ENCODE results near the gene AMZ1.

Gene AMZ1

GRCh38 chr7:2754086-2754485 lies 66.1 kb downstream of the AMZ1 start:
- DNase-seq (ENCODE audit: low read depth) = no peak

DNA sequence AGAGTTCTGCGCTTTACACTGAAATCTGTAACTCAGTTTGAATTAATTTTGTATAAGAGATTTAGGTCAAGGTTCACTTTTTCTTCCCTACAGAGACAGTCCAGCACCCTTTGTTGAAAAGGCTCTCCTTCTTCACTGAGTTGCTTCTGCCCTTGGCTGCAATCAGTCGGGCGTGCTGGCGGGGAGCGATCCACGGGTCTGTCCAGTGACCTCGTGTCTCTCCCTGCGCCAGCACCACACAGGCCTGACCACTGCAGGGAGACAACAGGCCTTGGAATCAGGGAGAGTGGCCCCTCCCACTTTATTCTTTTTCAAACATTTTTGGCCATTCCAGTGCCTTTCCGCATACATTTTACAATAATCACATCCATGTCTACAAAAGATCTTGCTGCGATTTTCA lies 66.9 kb downstream of the AMZ1 start:
- no peak for DNase-seq (ENCODE audit: low read depth)

GRCh38 chr7:2755531-2755930 lies 67.5 kb downstream of the AMZ1 start:
- DNase-seq (ENCODE audit: low read depth) = no peak

GRCh38 chr7:2757361-2757903 lies 69.4 kb downstream of the AMZ1 start:
- DNase-seq (ENCODE audit: low read depth) = no peak

GRCh38 chr7:2757904-2758672 lies 70.1 kb downstream of the AMZ1 start:
- DNase-seq (ENCODE audit: low read depth) = peak; percentile 97

DNA sequence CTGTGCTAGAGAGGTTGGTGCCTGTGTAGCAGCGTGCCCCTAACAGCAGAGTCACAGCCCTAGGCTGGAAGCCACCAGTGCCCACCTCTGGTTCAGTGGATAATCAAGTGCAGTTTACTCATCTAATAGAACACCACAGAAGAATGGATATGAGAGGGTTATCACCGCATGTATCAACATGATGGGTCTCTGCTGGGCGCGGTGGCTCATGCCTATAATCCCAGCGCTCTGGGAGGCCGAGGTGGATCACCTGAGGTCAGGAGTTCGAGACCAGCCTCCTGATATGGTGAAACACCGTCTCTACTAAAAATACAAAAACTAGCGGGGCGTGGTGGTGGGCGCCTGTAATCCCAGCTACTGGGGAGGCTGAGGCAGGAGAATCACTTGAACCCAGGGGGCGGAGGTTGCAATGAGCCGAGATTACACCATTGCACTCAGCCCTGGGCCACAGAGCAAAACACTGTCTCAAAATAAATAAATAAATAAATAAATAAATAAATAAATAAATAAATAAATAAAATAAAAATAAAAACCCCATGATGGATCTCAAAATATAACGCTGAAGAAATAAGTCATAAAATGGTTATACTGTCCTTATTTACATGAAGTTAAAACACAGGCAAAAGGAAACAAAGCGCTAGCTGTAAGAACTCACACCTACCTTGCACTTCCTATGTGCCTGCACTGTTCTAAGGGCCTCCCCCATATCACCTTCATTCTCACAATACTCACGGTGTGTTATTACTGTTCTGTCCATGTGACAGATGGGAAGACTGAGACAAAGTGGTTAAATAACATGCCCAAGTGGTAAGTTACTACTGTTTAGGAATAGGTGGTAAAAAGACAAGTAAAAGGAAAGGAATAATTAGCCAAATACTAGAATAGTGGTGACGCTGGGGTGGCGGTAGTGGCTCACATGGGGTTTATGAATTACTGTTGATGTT lies 70.9 kb downstream of the AMZ1 start:
- no peak for DNase-seq (ENCODE audit: low read depth)

DNA sequence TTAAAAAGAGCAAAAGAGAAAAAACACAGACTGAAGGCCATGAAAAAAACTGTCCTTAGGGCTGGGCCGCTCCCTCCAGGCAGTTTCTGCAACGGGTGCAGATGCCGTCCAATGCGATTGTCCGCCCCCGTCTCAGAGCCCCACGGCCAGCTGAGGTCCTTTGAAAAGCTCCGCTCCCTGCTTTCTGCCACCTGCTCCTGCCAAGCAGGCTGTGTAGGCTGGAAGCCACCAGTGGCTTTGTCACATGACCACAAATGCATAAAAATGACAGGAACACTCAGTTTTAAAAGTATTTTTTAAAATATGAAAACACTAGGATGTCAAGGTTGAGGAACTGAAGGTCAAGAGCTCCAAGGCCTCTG lies 71.7 kb downstream of the AMZ1 start:
- no peak for DNase-seq (ENCODE audit: low read depth)

DNA sequence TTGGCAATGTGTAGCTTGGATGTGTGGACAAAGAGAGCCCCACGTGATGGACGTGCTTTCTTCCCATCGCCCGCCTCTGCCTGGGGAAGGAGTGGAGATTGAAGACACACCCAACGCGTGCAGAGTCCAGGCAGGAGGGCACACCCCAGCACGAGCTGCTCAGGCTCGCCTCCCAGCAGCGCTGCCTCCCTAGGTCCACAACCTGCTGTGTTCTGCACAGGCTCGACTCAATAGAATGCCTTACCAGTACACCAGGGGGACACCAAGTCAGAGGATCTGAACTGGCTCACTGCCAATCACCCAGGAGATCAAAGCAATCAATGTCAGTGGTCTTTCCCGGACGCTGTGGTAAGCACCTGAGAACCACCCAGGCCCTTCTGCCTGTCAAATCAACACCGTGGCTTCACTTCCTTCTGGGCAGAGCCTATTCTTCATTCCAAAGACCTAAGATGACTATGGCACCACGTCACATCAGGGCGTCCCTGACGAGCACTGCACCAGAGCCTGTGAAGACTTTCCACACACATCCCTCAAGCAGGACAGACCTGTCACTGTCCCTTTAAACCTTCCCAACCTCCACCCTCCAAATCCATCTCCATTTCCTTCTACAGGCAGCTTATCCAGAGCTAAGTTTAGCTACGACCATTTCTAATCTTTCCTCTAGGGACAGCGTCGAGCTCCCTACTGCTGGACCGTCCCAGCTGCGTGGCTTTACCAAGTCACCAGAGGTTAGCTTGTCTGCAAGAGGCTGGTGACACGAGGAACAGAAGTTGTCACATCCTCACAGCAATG lies 72.3 kb downstream of the AMZ1 start:
- DNase-seq (ENCODE audit: low read depth) = no peak

- no peak for DNase-seq (ENCODE audit: low read depth)
These were observed 73.2 kb downstream of the AMZ1 start for GRCh38 chr7:2761131-2761624.

DNA sequence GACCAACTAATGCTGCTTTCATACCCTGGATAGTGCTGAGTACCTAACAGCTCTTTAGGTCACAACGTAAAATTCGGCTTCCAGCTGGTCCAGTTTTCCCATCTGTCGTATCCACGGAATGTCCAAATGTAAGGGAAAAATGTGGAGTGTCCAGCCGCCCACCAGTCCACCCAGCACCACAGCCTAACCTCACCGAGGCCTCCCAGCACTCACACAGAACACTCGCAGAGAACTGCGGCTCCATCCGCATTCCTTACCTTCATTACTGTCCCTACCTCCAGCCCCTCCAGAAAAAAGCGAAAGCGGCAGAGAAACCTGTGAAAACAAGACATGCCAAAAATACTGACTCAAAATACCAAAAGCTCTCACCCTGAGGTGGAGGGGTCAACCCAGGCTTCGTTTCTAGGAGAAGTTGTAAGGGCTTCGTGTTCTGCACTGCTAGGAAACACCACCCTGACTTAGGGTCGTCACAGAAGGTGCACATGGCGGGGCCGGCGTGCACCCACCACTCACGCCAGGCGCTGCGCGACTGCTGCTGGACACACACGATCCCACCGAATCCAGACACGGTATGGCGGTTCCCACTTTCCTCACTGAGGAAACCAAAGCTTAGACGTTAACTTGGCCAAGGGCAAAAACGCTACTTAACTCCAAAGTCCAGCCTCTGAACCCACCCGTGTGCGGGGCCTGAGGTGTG lies 73.9 kb downstream of the AMZ1 start:
- DNase-seq (ENCODE audit: low read depth) = no peak

DNA sequence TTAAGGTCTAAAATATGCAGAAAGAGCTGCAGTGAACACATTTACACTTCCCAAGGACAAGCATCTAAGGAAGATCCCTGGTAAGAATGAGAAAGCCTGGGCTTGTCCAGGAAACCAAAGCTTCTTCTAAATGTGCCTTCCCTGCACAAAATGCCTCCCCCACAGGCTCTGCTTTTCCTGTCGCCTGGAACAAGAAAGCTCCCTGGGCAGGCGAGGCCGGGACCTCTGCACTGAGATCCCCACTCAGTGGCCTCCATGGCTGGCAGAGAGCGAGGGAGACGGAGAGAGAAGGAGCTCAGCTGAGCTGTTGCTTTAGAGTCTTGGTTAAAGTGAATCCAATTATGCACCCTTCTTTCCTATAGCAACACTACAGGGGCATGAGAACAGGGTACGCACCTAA lies 75.6 kb downstream of the AMZ1 start:
- no peak for DNase-seq (ENCODE audit: low read depth)

DNA sequence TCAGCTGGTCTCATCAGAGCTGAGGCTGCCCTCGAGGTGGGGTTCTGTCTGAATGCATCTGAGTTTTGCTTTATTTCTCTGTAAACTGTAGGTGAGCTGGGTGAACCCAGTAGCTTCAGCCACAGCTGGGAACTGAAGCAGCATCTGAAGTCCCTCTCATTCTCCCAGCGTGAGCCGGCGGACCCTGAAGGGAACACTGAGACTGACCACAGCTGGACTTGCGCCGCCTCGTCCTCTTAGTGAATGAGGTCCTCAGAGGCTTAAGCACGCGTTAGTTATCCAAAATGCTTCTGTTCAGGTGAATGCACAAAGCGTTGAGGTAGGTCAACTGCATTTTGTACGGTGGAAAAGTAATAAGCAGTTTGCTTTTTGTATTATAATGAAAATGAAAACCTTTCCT lies 76.6 kb downstream of the AMZ1 start:
- no peak for DNase-seq (ENCODE audit: low read depth)

Measured in non-pigmented ciliary epithelial cell (primary cell).